H1 (cell line): Measurements from ENCODE around the gene ZDHHC8.

ENCODE experiments used
- GABPA ChIP-seq: IDR thresholded peaks from 2 replicates; pipeline ENCODE4 v1.6.1; 2011; ENCODE audit warnings: mild to moderate bottlenecking, low read length, moderate library complexity, borderline replicate concordance; ENCODE audit not compliant: insufficient read depth
- MAFK ChIP-seq: IDR thresholded peaks from 2 replicates; pipeline ENCODE4 v1.6.1; 2012; ENCODE audit warnings: low read depth, mild to moderate bottlenecking, improper control_type of control experiment, low read length
- TEAD4 ChIP-seq: IDR thresholded peaks from 2 replicates; pipeline ENCODE4 v1.6.1; 2012; ENCODE audit warnings: low read depth, low read length, inconsistent platforms, mixed read lengths
- TF ChIP-seq, protein P1 (sequence below), 3 experiments: IDR thresholded peaks; 1 replicate in 2 of 3; 2 replicates in 1 of 3; pipeline versions ENCODE4 v1.5.1 to v1.6.1; 2011; ENCODE audit warnings: low read length in 3 of 3, mild to moderate bottlenecking in 3 of 3, inconsistent platforms in 2 of 3, low read depth in 1 of 3, moderate library complexity in 1 of 3; ENCODE audit not compliant: insufficient read depth in 1 of 3; ENCODE audit errors: control extremely low read depth in 1 of 3

DNA sequence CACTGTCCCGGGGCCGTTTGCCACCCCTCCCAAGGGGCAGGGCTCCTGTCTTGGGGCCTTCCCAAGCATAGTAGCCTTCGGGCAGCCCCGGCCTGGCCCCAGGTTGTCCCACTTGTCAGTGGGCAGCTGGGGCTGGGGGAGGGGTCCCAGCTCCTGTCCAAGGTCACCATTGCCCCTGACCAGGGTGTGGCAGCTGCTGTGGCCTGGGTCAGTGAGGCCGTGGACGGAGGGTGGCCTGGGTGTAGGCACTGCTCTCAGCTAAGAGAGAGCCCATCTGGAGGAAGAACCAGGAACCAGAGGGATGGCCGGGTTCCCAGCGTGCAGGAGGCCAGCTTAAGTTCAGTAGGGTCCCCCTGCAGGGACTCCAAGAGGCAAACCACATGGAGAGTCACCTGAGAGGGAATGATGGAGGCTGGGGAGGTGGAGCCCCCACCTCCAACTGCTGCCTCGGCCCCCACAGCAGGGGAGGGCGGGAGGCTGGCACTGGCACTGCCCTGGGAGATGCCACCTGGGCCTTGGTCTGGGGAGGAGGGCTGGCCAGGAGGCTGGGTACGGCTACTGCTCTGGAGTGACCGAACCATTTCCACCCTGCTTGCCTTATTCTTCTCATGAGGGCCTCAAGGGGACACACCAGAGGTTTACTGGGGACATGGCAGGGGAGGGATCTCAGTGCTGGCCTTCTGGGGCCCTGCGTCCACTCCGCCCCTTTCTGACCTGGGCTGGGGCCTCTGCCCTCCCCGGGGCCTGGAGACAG lies 26.0 kb downstream of the ZDHHC8 start:
- no peak for TF ChIP-seq GABPA
- TF ChIP-seq, protein P1, sequence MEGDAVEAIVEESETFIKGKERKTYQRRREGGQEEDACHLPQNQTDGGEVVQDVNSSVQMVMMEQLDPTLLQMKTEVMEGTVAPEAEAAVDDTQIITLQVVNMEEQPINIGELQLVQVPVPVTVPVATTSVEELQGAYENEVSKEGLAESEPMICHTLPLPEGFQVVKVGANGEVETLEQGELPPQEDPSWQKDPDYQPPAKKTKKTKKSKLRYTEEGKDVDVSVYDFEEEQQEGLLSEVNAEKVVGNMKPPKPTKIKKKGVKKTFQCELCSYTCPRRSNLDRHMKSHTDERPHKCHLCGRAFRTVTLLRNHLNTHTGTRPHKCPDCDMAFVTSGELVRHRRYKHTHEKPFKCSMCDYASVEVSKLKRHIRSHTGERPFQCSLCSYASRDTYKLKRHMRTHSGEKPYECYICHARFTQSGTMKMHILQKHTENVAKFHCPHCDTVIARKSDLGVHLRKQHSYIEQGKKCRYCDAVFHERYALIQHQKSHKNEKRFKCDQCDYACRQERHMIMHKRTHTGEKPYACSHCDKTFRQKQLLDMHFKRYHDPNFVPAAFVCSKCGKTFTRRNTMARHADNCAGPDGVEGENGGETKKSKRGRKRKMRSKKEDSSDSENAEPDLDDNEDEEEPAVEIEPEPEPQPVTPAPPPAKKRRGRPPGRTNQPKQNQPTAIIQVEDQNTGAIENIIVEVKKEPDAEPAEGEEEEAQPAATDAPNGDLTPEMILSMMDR (IDR thresholded peaks at IDR 0.05; ENCODE audit: control extremely low read depth in 1 of 3, insufficient read depth in 1 of 3, low read depth in 1 of 3, low read length in 3 of 3) = no peak
- no peak for TF ChIP-seq TEAD4
- TF ChIP-seq MAFK = no peak
